GM12874 (cell line): Measurements from ENCODE around the gene CLSTN1.

Experiments
- TF ChIP-seq, protein P1 (sequence below): IDR thresholded peaks from 2 replicates; pipeline ENCODE4 v1.5.1; 2011; ENCODE audit warnings: low read depth, mild to moderate bottlenecking, control low read depth, low read length, moderate library complexity; ENCODE audit not compliant: insufficient read depth

The CLSTN1 gene

DNA sequence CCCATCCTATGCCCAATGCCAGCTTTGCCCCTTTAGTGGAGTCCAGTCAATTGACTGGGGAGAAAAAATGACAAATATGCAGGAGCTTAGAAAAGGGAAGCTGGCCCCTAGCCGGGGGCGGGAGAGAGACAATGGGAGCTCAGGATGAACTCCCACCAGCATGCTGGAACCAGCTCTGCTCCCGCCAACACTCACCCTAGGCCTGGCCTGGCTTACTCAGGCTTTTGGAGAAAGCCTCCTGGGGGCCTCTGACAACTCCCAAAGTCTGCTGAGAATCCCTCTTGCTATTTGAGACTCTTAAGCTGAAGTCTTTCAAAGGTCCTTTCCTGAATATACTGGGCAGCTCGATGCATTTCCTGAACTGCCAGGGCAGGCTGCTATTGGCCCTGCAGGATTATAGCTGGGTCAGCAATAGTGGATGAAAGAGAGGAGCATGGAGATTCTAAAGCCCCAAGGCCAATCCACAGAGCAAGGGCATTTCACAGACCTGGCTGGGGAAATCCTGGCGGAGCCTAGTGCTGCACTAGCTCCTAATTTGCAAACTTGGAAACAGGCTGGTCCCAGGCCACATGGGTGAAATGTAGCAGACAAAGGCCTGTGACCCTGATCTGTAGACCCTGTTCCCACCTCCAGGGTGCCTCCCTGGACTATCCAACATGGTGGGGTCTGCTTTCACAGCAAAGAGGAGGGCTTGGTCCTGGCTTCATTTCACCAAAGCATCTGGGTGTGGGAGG is 35.7 kb upstream of the CLSTN1 start:
- TF ChIP-seq, protein P1, sequence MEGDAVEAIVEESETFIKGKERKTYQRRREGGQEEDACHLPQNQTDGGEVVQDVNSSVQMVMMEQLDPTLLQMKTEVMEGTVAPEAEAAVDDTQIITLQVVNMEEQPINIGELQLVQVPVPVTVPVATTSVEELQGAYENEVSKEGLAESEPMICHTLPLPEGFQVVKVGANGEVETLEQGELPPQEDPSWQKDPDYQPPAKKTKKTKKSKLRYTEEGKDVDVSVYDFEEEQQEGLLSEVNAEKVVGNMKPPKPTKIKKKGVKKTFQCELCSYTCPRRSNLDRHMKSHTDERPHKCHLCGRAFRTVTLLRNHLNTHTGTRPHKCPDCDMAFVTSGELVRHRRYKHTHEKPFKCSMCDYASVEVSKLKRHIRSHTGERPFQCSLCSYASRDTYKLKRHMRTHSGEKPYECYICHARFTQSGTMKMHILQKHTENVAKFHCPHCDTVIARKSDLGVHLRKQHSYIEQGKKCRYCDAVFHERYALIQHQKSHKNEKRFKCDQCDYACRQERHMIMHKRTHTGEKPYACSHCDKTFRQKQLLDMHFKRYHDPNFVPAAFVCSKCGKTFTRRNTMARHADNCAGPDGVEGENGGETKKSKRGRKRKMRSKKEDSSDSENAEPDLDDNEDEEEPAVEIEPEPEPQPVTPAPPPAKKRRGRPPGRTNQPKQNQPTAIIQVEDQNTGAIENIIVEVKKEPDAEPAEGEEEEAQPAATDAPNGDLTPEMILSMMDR = no peak

DNA sequence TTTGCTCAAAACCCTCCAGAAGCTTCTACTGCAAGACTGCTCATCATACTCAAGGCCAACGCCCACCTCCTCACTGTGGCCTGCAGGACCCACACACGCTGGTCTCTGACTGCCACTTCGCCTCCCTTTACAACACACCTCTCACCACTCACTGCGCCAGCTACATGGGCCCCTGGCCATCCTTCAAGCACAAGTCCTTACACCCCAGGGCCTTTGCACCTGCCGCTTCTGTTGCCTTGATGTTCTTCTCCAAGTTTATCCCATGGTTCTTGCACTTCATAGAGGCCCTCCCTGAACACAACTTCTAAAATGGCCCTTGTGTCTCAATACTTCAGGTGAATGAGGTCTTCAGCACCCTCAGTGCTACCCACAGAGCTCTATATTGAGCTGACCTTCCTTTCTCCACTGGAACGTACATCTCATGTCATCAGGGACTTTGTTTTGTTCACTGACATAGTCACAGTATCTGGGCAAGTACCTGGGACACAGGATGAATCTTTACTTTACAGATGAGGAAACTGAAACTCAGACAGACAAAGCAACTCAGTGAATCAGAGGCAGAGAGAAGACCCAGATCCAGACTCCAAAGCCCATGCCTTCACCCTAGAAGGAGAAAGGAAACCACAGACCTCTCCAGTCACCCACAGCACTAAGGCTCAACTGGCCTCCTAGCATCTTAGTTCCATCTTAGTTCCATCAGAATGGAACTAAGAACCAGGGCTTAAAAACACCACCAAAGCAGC is 34.7 kb upstream of the CLSTN1 start:
- TF ChIP-seq, protein P1 = no peak

DNA sequence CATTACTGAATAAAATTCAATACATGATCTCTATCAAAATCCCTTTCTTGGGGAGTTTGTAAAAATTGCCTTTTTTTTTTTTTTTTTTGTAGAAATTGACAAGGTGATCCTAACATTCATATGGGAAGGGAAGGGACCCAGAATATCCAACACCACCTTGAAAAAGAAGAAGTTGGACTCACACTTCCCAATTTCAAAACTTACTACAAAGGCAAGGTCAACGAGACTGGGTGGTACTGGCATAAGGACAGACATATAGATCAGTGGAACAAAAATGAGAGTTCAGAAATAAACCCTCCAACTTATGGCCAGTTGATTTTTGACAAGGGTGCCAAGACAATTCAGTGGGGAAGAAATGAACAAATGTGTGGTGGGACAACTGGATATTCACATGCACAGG is 31.4 kb upstream of the CLSTN1 start:
- TF ChIP-seq, protein P1 = no peak

DNA sequence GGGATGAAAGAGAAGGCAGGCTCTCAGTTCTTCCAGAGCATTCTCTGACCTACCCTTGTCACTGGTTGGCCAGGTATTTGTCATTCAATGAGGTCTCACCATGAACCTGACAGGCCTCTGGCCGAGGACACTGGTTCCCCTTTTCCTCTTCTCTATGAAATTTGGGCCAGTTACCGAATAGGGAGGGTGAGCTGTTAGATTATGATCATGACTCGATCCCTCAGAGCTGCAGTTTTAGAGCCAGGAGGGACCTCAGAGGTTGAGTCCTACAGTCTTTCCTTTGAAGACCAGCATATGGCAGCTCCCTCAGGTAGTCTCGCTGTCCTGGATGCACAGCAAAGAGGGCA is 29.5 kb upstream of the CLSTN1 start:
- TF ChIP-seq, protein P1 = no peak

DNA sequence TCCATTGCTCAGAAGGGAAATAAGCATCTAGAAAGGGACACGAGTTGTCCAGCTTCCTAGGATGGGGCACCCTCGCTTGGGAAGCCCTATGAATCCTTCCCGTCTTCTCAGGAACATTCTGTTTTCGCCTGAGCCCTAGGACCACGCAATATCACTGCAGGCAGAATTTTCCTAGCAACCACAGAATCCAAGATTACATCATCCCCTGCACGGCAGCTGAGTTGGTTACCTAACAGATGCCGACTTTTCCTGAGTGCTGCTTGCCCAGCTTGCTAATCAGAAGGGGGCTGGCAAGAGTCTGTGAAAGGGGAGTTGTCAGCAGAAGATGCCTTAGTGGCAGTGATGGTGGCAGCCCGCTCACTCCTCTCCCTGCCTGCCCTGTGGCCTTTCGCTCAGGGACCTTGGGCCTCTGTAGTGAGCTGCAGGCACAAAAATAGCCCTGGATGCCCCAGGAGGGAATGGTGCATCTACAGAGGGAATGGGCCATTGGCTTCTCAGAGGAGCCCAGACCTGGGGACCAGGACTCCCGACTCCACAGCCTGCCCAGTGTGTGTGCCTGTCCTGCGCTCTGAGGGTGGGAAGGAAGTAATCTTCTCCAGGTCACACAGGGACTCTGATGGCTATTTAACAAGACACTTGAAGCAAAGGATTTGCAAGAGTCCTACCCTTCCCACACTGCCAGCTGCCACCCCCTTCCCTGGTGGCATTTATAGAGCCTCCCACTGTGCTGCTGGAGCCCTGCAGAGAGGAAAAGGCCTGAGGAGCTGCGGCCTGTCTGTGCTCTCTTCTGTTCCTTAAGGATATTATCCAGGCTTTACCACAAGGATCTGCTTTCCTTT is 28.9 kb upstream of the CLSTN1 start:
- TF ChIP-seq, protein P1 = no peak

DNA sequence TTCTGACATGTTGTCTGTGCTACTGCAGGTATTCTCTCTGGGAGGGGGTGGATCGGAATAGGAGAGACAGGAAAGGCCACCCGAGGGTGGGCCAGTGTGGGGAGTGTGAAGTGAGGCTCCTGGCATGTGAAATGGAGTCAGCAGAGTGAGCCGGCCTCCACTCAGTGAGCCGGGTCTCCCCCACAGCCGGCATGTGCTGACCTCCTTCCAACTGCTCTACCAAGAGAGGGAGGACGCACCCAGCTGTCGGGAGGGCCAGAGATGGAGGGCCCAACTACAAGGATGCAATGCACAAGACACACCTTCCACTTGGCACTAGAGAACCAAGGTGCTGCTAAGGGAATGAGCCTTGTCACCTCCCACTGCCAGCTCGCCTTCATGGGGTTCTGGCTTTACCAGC is 28.2 kb upstream of the CLSTN1 start:
- TF ChIP-seq, protein P1 = no peak
